ENCODE results near the gene IFNA16.
"Not testable (repeated sequence)": the region's sequence is repeated elsewhere in the genome, so short reads cannot be mapped to it uniquely, and the experiment has no call there.

IFNA16 gene

GRCh38 chr9:21228122-21228521 is 11.0 kb upstream of the IFNA16 start, which contains the start of gene IFNA17:
IFNA17 (minus strand) TSS chr9:21228222; CDS start chr9:21228173, 49 bp downstream.
- no peaks in the 10 kb centered on the region for H3F3A ChIP-seq (ENCODE audit: low read depth)
- H3K4me2 ChIP-seq (ENCODE audit: low read depth, low read length, poor library complexity, severe bottlenecking), result no peak within 1 kb of the TSS
- TF ChIP-seq CTCF (conservative IDR thresholded peaks at IDR 0.05; ENCODE audit: low read length) (no peak), EZH2phosphoT487 (IDR thresholded peaks at IDR 0.05; ENCODE audit: borderline replicate concordance) (no peak)
- no peaks in the 10 kb centered on the region for H3K36me3 ChIP-seq (ENCODE audit: insufficient read depth, low read length)
- no peaks in the 10 kb centered on the region for H3K9me3 ChIP-seq (ENCODE audit: insufficient read depth, low read depth, low read length)
- H3K4me3 ChIP-seq (ENCODE audit: low read length, poor library complexity, severe bottlenecking), result no peak within 1 kb of the TSS
- H3K27me3 ChIP-seq (ENCODE audit: insufficient read depth, low read length, poor library complexity, severe bottlenecking), result no peaks in the 10 kb centered on the region
- H4K20me1 ChIP-seq (ENCODE audit: insufficient read depth, low read length, poor library complexity, severe bottlenecking), result no peaks in the 10 kb centered on the region
- no peak within 1 kb of the TSS for H3K9ac ChIP-seq (ENCODE audit: low read depth, low read length, poor library complexity, severe bottlenecking)
- H3K79me2 ChIP-seq (ENCODE audit: insufficient read depth, low read length), result no peaks in the 10 kb centered on the region
- no peaks in the 10 kb centered on the region for H3K9me2 ChIP-seq (replicated peaks; ENCODE audit: low read depth, low read length)
- no peaks in the 10 kb centered on the region for H3K4me1 ChIP-seq (ENCODE audit: insufficient read depth, low read length, poor library complexity, severe bottlenecking)
- H2AFZ ChIP-seq (ENCODE audit: low read length), result no peak within 1 kb of the TSS

GRCh38 chr9:21213411-21214326 is 3.4 kb downstream of the IFNA16 start:
- H3K36me3 ChIP-seq (ENCODE audit: insufficient read depth, low read length); H3F3A ChIP-seq (ENCODE audit: low read depth); H3K4me1 ChIP-seq (ENCODE audit: insufficient read depth, low read length, poor library complexity, severe bottlenecking); H3K9me3 ChIP-seq (ENCODE audit: insufficient read depth, low read depth, low read length); H4K20me1 ChIP-seq (ENCODE audit: insufficient read depth, low read length, poor library complexity, severe bottlenecking); H3K27me3 ChIP-seq (ENCODE audit: insufficient read depth, low read length, poor library complexity, severe bottlenecking); H3K4me2 ChIP-seq (ENCODE audit: low read depth, low read length, poor library complexity, severe bottlenecking); H3K4me3 ChIP-seq (ENCODE audit: low read length, poor library complexity, severe bottlenecking); H3K79me2 ChIP-seq (ENCODE audit: insufficient read depth, low read length); H3K9me2 ChIP-seq (replicated peaks; ENCODE audit: low read depth, low read length); H3K9ac ChIP-seq (ENCODE audit: low read depth, low read length, poor library complexity, severe bottlenecking): not testable (repeated sequence)
- peak; percentile 61 for TF ChIP-seq CTCF (conservative IDR thresholded peaks at IDR 0.05; ENCODE audit: low read length)
- peak overlapping the region; percentile 88 for H2AFZ ChIP-seq (ENCODE audit: low read length)

GRCh38 chr9:21212160-21212559 is 5.0 kb downstream of the IFNA16 start:
- not testable (repeated sequence) for H3K79me2 ChIP-seq (ENCODE audit: insufficient read depth, low read length); H3K9me3 ChIP-seq (ENCODE audit: insufficient read depth, low read depth, low read length); H3K36me3 ChIP-seq (ENCODE audit: insufficient read depth, low read length); H3K9ac ChIP-seq (ENCODE audit: low read depth, low read length, poor library complexity, severe bottlenecking); H3K4me1 ChIP-seq (ENCODE audit: insufficient read depth, low read length, poor library complexity, severe bottlenecking); H4K20me1 ChIP-seq (ENCODE audit: insufficient read depth, low read length, poor library complexity, severe bottlenecking); H3F3A ChIP-seq (ENCODE audit: low read depth); H3K4me2 ChIP-seq (ENCODE audit: low read depth, low read length, poor library complexity, severe bottlenecking); H3K4me3 ChIP-seq (ENCODE audit: low read length, poor library complexity, severe bottlenecking); H2AFZ ChIP-seq (ENCODE audit: low read length); H3K27me3 ChIP-seq (ENCODE audit: insufficient read depth, low read length, poor library complexity, severe bottlenecking); H3K9me2 ChIP-seq (replicated peaks; ENCODE audit: low read depth, low read length)

- not testable (repeated sequence) for H3F3A ChIP-seq (ENCODE audit: low read depth); H3K4me1 ChIP-seq (ENCODE audit: insufficient read depth, low read length, poor library complexity, severe bottlenecking); H4K20me1 ChIP-seq (ENCODE audit: insufficient read depth, low read length, poor library complexity, severe bottlenecking); H3K4me2 ChIP-seq (ENCODE audit: low read depth, low read length, poor library complexity, severe bottlenecking); H3K79me2 ChIP-seq (ENCODE audit: insufficient read depth, low read length); H3K9me2 ChIP-seq (replicated peaks; ENCODE audit: low read depth, low read length); H3K4me3 ChIP-seq (ENCODE audit: low read length, poor library complexity, severe bottlenecking); H2AFZ ChIP-seq (ENCODE audit: low read length); H3K9ac ChIP-seq (ENCODE audit: low read depth, low read length, poor library complexity, severe bottlenecking); H3K27me3 ChIP-seq (ENCODE audit: insufficient read depth, low read length, poor library complexity, severe bottlenecking); H3K36me3 ChIP-seq (ENCODE audit: insufficient read depth, low read length); H3K9me3 ChIP-seq (ENCODE audit: insufficient read depth, low read depth, low read length)
Observed at GRCh38 chr9:21210782-21211181, 6.3 kb downstream of the IFNA16 start.
